Left hindlimb (tissue), 1 donor: Measurements from ENCODE around the gene LDB3.
A peak's percentile ranks its signal among the peaks of the same experiment; 100 is the strongest.
"Not testable (repeated sequence)": the region's sequence is repeated elsewhere in the genome, so short reads cannot be mapped to it uniquely, and the experiment has no call there.

ENCODE experiments used
- DNase-seq: peaks from one replicate; pipeline ENCODE4 v3.0.0-alpha.2; 2018

Gene LDB3

GRCh38 chr10:86668297-86669165 lies at the start of gene LDB3:
Gene LDB3 (plus strand): TSS chr10:86668511. CDS start chr10:86668692, 181 bp downstream.
- no peak for DNase-seq

- no peak for DNase-seq
These were observed 40.0 kb upstream of the LDB3 start for GRCh38 chr10:86628311-86628710.

- DNase-seq: no peak
These were observed 38.2 kb upstream of the LDB3 start for GRCh38 chr10:86630079-86630478.

- peak; percentile 57 for DNase-seq
These were observed 36.1 kb upstream of the LDB3 start for GRCh38 chr10:86632009-86632800.

GRCh38 chr10:86632951-86633350 lies 35.4 kb upstream of the LDB3 start:
- no peak for DNase-seq

GRCh38 chr10:86635402-86635801 lies 32.9 kb upstream of the LDB3 start:
- no peak for DNase-seq

GRCh38 chr10:86636311-86636710 lies 32.0 kb upstream of the LDB3 start:
- DNase-seq: no peak

GRCh38 chr10:86642021-86642420 lies 26.3 kb upstream of the LDB3 start:
- no peak for DNase-seq

GRCh38 chr10:86642499-86642898 lies 25.8 kb upstream of the LDB3 start:
- DNase-seq: no peak

GRCh38 chr10:86644152-86644793 lies 24.0 kb upstream of the LDB3 start:
- no peak for DNase-seq

- DNase-seq: no peak
These were observed 23.4 kb upstream of the LDB3 start for GRCh38 chr10:86644794-86645445.

- DNase-seq: not testable (repeated sequence)
These were observed 22.6 kb upstream of the LDB3 start for GRCh38 chr10:86645621-86646165.

- no peak for DNase-seq
These were observed 21.8 kb upstream of the LDB3 start for GRCh38 chr10:86646532-86646931.

- DNase-seq: no peak
These were observed 21.4 kb upstream of the LDB3 start for GRCh38 chr10:86646933-86647332.

- no peak for DNase-seq
These were observed 20.3 kb upstream of the LDB3 start for GRCh38 chr10:86647773-86648703.

- DNase-seq: peak; percentile 70
These were observed 19.4 kb upstream of the LDB3 start for GRCh38 chr10:86648704-86649427.

GRCh38 chr10:86649471-86650150 lies 18.7 kb upstream of the LDB3 start:
- DNase-seq: no peak

- no peak for DNase-seq
These were observed 18.2 kb upstream of the LDB3 start for GRCh38 chr10:86650151-86650550.

GRCh38 chr10:86651021-86651471 lies 17.3 kb upstream of the LDB3 start:
- DNase-seq: no peak
